ENCODE measurements around the gene GFY. TPM values are rescaled to one million over a fixed set of nuclear protein-coding genes. Genes with fewer than 3 reads are reported as not detected.
A peak's percentile ranks its signal among the peaks of the same experiment; 100 is the strongest.
"Not testable (repeated sequence)": the region's sequence is repeated elsewhere in the genome, so short reads cannot be mapped to it uniquely, and the experiment has no call there.

The GFY gene
- total RNA-seq, 2 experiments from 2014 or later: not detected

- H3K27ac Mint-ChIP-seq: peak overlapping the region; percentile 21
- POLR2A ChIA-PET: no interaction called here
- CTCF ChIA-PET: interaction anchor here (0.8 to 4.0 kb wide), 5 partner anchors 12 to 174 kb away, joined by 3 to 48 read pairs (median 4); no protein-coding TSS in a partner anchor
- H3K9me3 Mint-ChIP-seq: no peaks in the 10 kb centered on the region
- H3K4me1 Mint-ChIP-seq (ENCODE audit: low read depth): peaks cover 28% of the 10 kb centered on the region
- intact Hi-C loops (cut with micrococcal nuclease): loop anchor here (2.0 kb wide), 2 partner anchors 29 to 175 kb away; no protein-coding TSS in a partner anchor
- H3K36me3 Mint-ChIP-seq: peaks cover 8% of the 10 kb centered on the region
- no peak for DNase-seq
- H3K27me3 Mint-ChIP-seq: peaks cover 51% of the 10 kb centered on the region
- peak overlapping the region; percentile 74 for H3K4me3 Mint-ChIP-seq
These were observed 16.8 kb downstream of the GFY start for GRCh38 chr19:49441960-49442350.

- Mint-ChIP-seq H3K9me3 (no peaks in the 10 kb centered on the region), H3K4me1 (ENCODE audit: low read depth) (peaks cover 28% of the 10 kb centered on the region), H3K4me3 (peak overlapping the region; percentile 74), H3K36me3 (peaks cover 9% of the 10 kb centered on the region), H3K27ac (no peak overlapping the region), H3K27me3 (peaks cover 48% of the 10 kb centered on the region)
- intact Hi-C loops (cut with micrococcal nuclease): loop anchor here (2.0 kb wide), 2 partner anchors 28 to 176 kb away; no protein-coding TSS in a partner anchor
- POLR2A ChIA-PET: no interaction called here
- CTCF ChIA-PET: interaction anchor here (0.5 to 4.0 kb wide), 11 partner anchors 10 to 175 kb away, joined by 3 to 48 read pairs (median 4); partner anchors contain the start of gene PIH1D1
- peak; percentile 42 for DNase-seq
These were observed 17.2 kb downstream of the GFY start for GRCh38 chr19:49442354-49442753.

GRCh38 chr19:49442771-49443365 is 17.7 kb downstream of the GFY start:
- Mint-ChIP-seq H3K4me1 (ENCODE audit: low read depth) (peaks cover 28% of the 10 kb centered on the region), H3K36me3 (peaks cover 12% of the 10 kb centered on the region), H3K27ac (no peak overlapping the region), H3K27me3 (peaks cover 43% of the 10 kb centered on the region), H3K4me3 (peak overlapping the region; percentile 74), H3K9me3 (no peaks in the 10 kb centered on the region)
- DNase-seq: peak; percentile 83
- CTCF ChIA-PET: interaction anchor here (0.5 to 4.0 kb wide), 10 partner anchors 9 to 259 kb away, joined by 3 to 48 read pairs (median 4); partner anchors contain the start of gene PIH1D1
- intact Hi-C loops (cut with micrococcal nuclease): loop anchor here (1.0 to 2.0 kb wide), 5 partner anchors 10 to 217 kb away; partner anchors contain the start of gene ALDH16A1
- POLR2A ChIA-PET: no interaction called here

GRCh38 chr19:49443366-49444099 is 18.3 kb downstream of the GFY start:
- Mint-ChIP-seq H3K9me3 (no peaks in the 10 kb centered on the region), H3K4me3 (peak overlapping the region; percentile 74), H3K27ac (peak overlapping the region; percentile 82), H3K27me3 (peaks cover 36% of the 10 kb centered on the region), H3K36me3 (peaks cover 17% of the 10 kb centered on the region), H3K4me1 (ENCODE audit: low read depth) (peaks cover 33% of the 10 kb centered on the region)
- DNase-seq: peak; percentile 96
- ChIA-PET POLR2A (interaction anchor here (0.9 kb wide), 1 partner anchor 27 kb away, joined by 3 read pairs; no protein-coding TSS in a partner anchor), CTCF (interaction anchor here (1.0 to 4.0 kb wide), 9 partner anchors 8 to 260 kb away, joined by 3 to 48 read pairs (median 4); partner anchors contain the start of gene PIH1D1)
- intact Hi-C loops (cut with micrococcal nuclease): loop anchor here (1.0 to 2.0 kb wide), 5 partner anchors 10 to 217 kb away; partner anchors contain the start of gene ALDH16A1

GRCh38 chr19:49444100-49444700 is 19.0 kb downstream of the GFY start:
- intact Hi-C loops (cut with micrococcal nuclease); DNase-seq; H3K9me3 Mint-ChIP-seq: not testable (repeated sequence)
- peaks cover 22% of the 10 kb centered on the region for H3K36me3 Mint-ChIP-seq
- H3K27ac Mint-ChIP-seq: peak overlapping the region; percentile 82
- H3K4me1 Mint-ChIP-seq (ENCODE audit: low read depth): peaks cover 34% of the 10 kb centered on the region
- POLR2A ChIA-PET: interaction anchor here (0.9 kb wide), 1 partner anchor 26 kb away, joined by 3 read pairs; no protein-coding TSS in a partner anchor
- CTCF ChIA-PET: interaction anchor here (0.7 to 4.0 kb wide), 6 partner anchors 14 to 55 kb away, joined by 3 to 48 read pairs (median 4); no protein-coding TSS in a partner anchor
- H3K27me3 Mint-ChIP-seq: peaks cover 30% of the 10 kb centered on the region
- peak overlapping the region; percentile 74 for H3K4me3 Mint-ChIP-seq

- Mint-ChIP-seq H3K27ac (no peak overlapping the region), H3K4me3 (no peak overlapping the region), H3K27me3 (peaks cover 14% of the 10 kb centered on the region), H3K4me1 (ENCODE audit: low read depth) (peaks cover 45% of the 10 kb centered on the region), H3K36me3 (peaks cover 35% of the 10 kb centered on the region), H3K9me3 (no peaks in the 10 kb centered on the region)
- ChIA-PET CTCF (interaction anchor here (0.6 to 1.8 kb wide), 4 partner anchors 19 to 54 kb away, joined by 3 to 8 read pairs (median 4); no protein-coding TSS in a partner anchor), POLR2A (no interaction called here)
- intact Hi-C loops (cut with micrococcal nuclease): no loop called here
- DNase-seq: no peak
These were observed 20.8 kb downstream of the GFY start for GRCh38 chr19:49445997-49446396.

GRCh38 chr19:49447485-49448431 is 22.6 kb downstream of the GFY start:
- intact Hi-C loops (cut with micrococcal nuclease): no loop called here
- Mint-ChIP-seq H3K27ac (no peak overlapping the region), H3K27me3 (peaks cover under 1% of the 10 kb centered on the region), H3K4me3 (no peak overlapping the region), H3K9me3 (no peaks in the 10 kb centered on the region), H3K36me3 (peaks cover 41% of the 10 kb centered on the region), H3K4me1 (ENCODE audit: low read depth) (peaks cover 43% of the 10 kb centered on the region)
- POLR2A ChIA-PET: interaction anchor here (0.6 to 1.0 kb wide), 2 partner anchors 23 to 104 kb away, joined by 3 read pairs; no protein-coding TSS in a partner anchor
- CTCF ChIA-PET: interaction anchor here (1.8 kb wide), 1 partner anchor 56 kb away, joined by 5 read pairs; no protein-coding TSS in a partner anchor
- DNase-seq: peak; percentile 32

- H3K36me3 Mint-ChIP-seq: peaks cover 41% of the 10 kb centered on the region
- peaks cover 42% of the 10 kb centered on the region for H3K4me1 Mint-ChIP-seq (ENCODE audit: low read depth)
- CTCF ChIA-PET: no interaction called here
- no peak overlapping the region for H3K4me3 Mint-ChIP-seq
- no peaks in the 10 kb centered on the region for H3K9me3 Mint-ChIP-seq
- no peak for DNase-seq
- POLR2A ChIA-PET: interaction anchor here (0.6 to 1.0 kb wide), 2 partner anchors 22 to 104 kb away, joined by 3 read pairs; no protein-coding TSS in a partner anchor
- H3K27me3 Mint-ChIP-seq: no peaks in the 10 kb centered on the region
- intact Hi-C loops (cut with micrococcal nuclease): no loop called here
- no peak overlapping the region for H3K27ac Mint-ChIP-seq
These were observed 23.2 kb downstream of the GFY start for GRCh38 chr19:49448432-49448786.

GRCh38 chr19:49450405-49450804 is 25.2 kb downstream of the GFY start:
- ChIA-PET POLR2A (no interaction called here), CTCF (interaction anchor here (0.6 to 5.1 kb wide), 4 partner anchors 20 to 182 kb away, joined by 3 to 29 read pairs (median 20); partner anchors contain the start of gene FLT3LG)
- Mint-ChIP-seq H3K4me1 (ENCODE audit: low read depth) (peaks cover 35% of the 10 kb centered on the region), H3K4me3 (peak overlapping the region; percentile 100), H3K27me3 (no peaks in the 10 kb centered on the region), H3K9me3 (no peaks in the 10 kb centered on the region), H3K27ac (peak overlapping the region; percentile 60), H3K36me3 (peaks cover 41% of the 10 kb centered on the region)
- DNase-seq: no peak
- intact Hi-C loops (cut with micrococcal nuclease): loop anchor here (5.0 kb wide), 1 partner anchor 118 kb away; no protein-coding TSS in a partner anchor

GRCh38 chr19:49451430-49452181 is 26.4 kb downstream of the GFY start, which contains the start of gene PIH1D1:
TSS of gene PIH1D1 (minus strand) at chr19:49451814. CDS start at chr19:49451574, 240 bp downstream.
- POLR2A ChIA-PET: interaction anchor here (0.6 to 4.2 kb wide), 4 partner anchors 20 to 224 kb away, joined by 3 to 52 read pairs (median 6); partner anchors contain the start of genes FLT3LG and RPL13A
- H3K27ac Mint-ChIP-seq: peak within 1 kb of the TSS; percentile 99
- peak within 1 kb of the TSS; percentile 100 for H3K4me3 Mint-ChIP-seq
- peaks cover 38% of the 10 kb centered on the region for H3K4me1 Mint-ChIP-seq (ENCODE audit: low read depth)
- CTCF ChIA-PET: interaction anchor here (0.7 to 5.1 kb wide), 9 partner anchors 9 to 150 kb away, joined by 3 to 29 read pairs (median 4); partner anchors contain the start of gene FLT3LG
- intact Hi-C loops (cut with micrococcal nuclease): loop anchor here (2.0 to 5.0 kb wide), 3 partner anchors 119 to 573 kb away; partner anchors contain the start of genes SCAF1 and VRK3
- no peaks in the 10 kb centered on the region for H3K9me3 Mint-ChIP-seq
- H3K36me3 Mint-ChIP-seq: peaks cover 40% of the 10 kb centered on the region
- no peaks in the 10 kb centered on the region for H3K27me3 Mint-ChIP-seq
- peak; percentile 98 for DNase-seq
